GM12892 (cell line): ENCODE data around the gene SBK2.

Experiments used
- POLR2A ChIP-seq: IDR thresholded peaks from 2 replicates; pipeline ENCODE4 v1.6.1; 2011; ENCODE audit warnings: low read depth, low read length, control low read depth
- POLR2AphosphoS5 ChIP-seq: IDR thresholded peaks from 2 replicates; pipeline ENCODE4 v1.6.1; 2011; ENCODE audit warnings: low read depth, low read length, control low read depth

GRCh38 chr19:55502197-55502952 lies 34.6 kb downstream of the SBK2 start:
- TF ChIP-seq POLR2A (no peak), POLR2AphosphoS5 (no peak)
